Adrenal gland (tissue), 5 donors: ENCODE measurements around the gene PTGFR.

Experiments
- CTCF ChIP-seq, 6 experiments: fragments of 450-650 bp in 4 of 6; fragments of 200-600 bp in 2 of 6; sonication (generic) in 1 of 6; IDR thresholded peaks; 1 replicate in 5 of 6; 2 replicates in 1 of 6; pipeline versions ENCODE4 v1.5.1 to v1.8.0; 2016 to 2021; ENCODE audit warnings: antibody characterized with exemption in 6 of 6, mild to moderate bottlenecking in 2 of 6, moderate library complexity in 1 of 6
- POLR2A ChIP-seq, 2 donors: fragments of 450-650 bp; IDR thresholded peaks; one replicate each; pipeline ENCODE4 v1.6.1; 2017; ENCODE audit warnings: antibody characterized with exemption in 2 of 2, mild to moderate bottlenecking in 2 of 2, moderate library complexity in 1 of 2
- donor health status: DM: no; HTN: no; CAD: no.

GRCh38 chr1:78497201-78497600 lies 6.4 kb downstream of the PTGFR start:
- TF ChIP-seq CTCF (IDR thresholded peaks at IDR 0.05) (no peak), POLR2A (IDR thresholded peaks at IDR 0.05) (no peak)
